Fibroblast of skin of left quadriceps (primary cell): ENCODE measurements around the gene RHBDF2.
A peak's percentile ranks its signal among the peaks of the same experiment; 100 is the strongest.
"Not testable (repeated sequence)": the region's sequence is repeated elsewhere in the genome, so short reads cannot be mapped to it uniquely, and the experiment has no call there.

ENCODE experiments used
- DNase-seq, 2 experiments: peaks; one replicate each; pipeline ENCODE4 v3.0.0-alpha.2; 2013; ENCODE audit warnings: low read depth in 2 of 2

The RHBDF2 gene

DNA sequence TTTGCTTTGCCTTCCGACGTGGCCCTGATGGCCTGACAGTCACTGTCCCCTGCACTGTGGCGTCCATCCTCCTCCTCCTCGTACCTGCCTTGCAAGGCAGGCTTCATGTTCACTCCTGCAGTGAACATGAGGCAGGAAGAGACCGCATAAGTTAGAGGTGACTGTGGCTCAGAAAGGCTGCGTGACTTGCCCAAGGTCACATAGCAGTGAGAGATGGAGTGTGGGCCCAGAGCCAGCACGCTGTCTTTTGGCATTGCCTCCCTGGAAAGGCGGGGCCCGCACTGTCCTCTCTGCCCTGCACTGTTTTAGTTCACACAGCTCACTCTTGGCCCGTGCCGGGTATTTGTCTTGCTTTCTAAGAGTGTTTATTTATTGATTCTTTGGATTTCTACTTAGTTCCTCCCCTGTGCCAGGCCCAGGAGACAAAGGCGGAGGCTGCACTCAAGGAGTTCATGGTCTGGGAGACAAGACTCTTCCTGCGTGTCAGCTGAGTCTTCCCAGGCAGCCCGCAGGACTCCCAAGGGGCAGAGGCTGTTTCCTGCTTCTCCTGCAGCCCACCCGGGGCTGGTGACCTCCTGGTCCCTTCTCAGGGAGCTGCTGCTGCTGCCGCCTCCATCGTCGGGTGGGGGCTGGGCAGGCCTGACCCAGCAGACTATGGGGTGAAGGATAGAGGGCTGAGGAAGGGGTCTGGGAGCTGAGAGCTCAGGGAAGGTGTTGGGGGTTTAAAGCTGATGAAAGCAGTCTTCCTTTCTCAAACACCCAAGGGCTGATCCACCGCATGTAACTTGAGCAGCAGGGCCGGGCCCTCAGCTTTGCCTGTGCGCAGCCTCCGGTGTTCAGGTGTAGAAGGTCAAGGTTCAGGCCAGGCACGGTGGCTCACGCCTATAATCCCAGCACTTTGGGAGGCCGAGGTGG is 23.6 kb upstream of the RHBDF2 start:
- DNase-seq = no peak

DNA sequence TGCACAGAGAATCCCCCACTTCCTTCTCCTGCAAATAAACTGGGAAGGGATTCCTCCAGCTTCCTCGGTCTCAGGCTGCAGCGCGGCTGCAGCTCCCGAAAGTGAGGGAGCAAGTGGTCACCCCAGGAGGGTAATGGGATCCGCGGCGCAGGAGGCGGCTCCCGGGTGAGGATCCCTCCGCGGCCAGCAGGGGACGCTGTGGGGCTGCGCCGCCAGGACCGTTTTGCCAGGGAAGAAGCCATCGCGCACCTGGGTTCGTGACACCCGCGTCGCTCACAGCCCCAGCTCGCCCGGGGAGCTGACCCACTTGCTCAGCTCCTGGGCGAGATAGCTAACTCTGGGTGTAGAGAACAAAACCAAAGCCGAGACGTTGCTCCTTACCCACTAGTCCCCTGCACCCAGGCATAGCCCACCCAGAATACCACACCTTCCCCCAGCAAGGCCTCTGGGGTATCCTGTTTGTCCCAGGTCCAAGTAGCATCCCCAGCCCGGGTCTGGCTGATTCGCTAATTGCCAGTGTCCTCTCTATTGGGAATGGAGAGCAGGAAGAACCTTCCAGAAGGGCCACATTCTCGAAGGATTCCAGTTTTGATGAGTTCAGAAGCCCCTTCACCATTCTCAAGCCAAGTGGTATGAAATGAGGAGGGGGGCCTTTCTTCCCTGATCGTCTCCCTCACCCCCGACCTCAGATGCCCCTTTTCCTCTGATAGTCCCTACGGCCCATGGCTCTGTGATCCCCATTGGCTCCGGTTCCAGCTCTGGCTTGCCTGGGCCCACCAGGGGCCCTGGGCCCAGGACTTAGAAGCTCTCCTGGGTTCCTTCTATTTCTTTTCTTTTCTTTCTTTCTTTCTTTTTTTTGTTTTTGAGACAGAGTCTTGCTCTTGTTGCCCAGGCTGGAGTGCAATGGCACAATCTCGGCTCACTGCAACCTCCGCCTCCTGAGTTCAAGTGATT is 22.1 kb upstream of the RHBDF2 start:
- DNase-seq = no peak

DNA sequence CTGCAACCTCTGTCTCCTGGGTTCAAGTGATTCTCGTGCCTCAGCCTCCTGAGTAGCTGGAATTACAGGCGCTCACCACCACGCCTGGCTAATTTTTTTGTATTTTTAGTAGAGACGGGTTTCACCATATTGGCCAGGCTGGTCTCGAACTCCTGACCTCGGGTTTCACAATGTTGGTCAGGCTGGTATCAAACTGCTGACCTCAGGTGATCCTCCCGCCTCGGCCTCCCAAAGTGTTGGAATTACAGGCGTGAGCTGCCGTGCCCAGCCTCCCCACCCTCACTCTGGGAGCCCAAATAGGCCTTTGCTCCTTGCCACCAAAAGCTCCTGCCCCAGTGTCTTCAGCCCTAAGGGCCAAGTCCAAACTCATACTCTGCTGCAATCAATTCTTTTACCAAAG is 20.5 kb upstream of the RHBDF2 start:
- not testable (repeated sequence) for DNase-seq

DNA sequence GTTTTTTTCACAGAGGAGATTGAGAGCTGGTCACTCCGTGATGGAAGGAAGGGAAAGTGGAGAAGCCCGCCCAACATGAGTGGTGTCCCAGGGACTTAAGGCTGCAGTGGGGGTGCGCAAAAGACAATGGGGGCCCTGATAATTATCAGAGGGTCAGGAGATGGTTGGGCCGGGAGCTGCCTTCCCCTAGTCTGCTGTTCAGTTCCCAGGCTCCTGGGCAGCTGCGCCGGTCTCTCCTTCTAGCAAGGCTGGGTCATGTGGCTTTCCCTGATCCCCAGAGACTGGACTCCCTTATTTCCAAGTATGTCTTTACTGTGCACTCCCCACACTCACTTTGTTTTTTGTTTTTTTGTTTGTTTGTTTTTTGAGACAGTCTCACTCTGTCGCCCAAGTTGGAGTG is 20.0 kb upstream of the RHBDF2 start:
- DNase-seq = no peak

DNA sequence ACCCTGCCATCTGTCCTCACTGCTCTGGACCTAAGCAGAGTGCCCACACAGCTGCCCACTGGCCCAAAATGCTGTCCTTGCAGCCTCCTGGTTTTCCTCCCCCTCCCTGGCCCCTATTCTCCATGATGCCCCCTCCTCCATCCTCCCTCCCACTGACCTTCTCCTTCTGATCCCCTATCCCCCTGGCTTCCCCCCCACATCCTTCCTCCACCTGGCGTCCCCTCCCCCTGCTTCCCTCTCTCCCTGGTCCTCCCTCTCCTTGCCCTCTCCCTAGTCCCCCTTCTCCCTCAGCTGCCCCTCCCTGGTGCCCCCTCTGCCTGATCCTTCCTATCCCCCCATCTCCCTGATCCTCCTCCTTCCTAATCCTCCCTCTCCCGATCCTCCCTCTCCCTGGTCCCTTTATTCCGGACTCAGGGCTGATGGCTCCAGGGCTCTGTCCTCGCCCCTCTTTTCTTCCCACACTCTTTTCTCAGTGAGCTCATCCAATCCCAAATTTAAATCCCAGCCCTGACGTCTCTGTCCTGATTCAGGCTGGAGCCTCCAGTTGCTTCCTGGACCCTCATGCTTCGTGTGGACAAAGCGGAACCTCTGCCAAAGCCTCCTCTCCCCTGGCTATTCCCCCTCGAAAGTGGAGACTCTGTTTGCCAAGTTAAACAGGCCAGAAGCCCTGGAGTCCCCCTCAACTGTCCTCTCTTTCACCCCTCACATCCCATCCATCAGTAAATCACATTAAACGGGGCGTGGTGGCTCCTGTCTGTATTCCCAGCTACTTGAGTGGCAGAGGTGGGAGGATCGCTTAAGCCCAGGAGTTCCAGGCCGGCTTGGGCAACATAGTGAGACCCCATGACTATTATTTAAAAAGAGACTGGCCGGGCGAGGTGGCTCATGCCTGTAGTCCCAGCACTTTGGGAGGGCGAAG is 18.1 kb upstream of the RHBDF2 start:
- no peak for DNase-seq

DNA sequence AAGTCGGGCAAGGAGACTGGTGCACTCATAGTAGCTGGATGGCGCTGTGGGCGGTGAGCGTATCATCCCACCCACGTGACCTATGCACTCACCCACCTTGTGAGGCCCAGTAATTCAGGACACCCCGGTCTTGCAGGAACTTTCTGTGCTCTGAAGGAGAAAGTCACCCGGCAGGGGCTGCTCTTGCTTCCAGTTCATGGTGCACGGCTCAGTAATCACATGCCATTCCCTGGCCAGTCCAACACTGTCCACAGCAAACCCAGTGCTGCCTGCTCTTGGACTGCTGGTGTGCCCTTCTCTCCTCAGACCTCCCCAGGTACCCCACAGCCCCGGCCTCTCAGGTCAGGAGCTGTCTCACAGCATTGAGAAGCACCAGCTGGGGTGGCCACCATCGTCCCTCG is 16.4 kb upstream of the RHBDF2 start:
- no peak for DNase-seq

DNA sequence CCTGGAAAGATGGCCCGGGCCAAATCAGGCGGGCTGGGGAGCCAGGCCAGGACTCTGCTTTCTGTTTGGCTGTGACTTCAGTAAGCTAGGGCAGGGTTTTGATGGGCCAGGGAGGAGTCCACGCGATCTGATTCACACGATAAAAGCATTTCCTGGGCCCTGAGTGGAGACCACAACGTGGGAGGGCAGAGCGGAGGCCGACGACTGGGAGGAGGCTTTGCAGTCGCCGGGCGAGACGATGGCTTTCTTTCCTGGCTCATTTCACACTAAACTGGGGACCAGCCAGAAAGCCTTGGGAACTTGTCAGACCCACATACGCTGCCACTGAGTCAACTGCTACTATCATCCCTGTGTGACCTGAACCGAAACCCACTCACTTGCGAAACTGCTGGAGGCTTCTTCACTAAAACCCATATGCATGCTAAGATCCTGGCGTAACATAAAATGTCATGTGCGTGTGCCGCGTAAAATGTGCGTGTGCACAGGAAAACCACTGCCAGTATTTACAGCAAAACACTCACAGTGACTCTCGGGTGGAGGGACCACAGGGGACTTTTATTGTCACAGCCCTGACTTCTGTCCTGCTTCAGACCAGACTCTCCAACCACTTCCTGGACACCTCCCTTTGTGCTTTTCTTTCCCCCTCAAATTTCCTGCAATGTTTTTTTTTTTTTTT is 14.2 kb upstream of the RHBDF2 start:
- peak in 1 of 2 experiments; percentile 58 for DNase-seq

DNA sequence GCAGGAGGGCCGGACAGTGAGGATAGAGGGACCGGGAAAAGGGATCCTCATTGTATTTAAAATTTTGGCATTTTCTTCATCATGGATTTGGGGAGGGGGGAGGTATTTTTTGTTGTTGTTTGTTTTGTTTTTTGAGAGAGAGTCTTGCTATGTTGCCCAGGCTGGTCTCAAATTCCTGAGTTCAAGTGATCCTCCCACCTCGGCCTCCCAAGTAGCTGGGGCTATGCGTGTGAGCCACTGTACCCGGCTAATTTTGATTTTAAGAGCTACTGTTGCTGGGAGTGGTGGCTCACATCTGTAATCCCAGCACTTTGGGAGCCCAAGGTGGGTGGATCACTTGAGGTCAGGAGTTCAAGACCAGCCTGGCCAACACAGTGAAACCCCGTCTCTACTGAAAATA is 13.1 kb upstream of the RHBDF2 start:
- not testable (repeated sequence) for DNase-seq

DNA sequence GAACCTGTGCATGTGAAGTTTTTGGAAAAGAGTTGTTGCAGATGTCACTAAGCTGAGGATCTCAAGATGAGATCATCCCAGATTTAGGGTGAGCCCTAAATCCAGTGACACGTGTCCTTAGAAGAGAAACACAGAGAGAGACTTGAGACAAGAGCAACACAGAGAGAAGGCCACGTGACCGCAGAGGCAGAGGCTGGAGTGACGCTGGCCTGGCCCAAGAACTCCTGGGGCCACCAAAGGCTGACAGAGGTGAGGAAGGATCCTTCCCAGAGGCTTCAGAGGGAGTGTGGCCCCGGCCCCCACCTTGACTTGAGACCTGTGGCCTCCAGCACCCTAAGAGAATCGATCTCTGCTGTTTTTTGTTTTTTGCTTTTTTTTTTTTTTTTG is 12.1 kb upstream of the RHBDF2 start:
- no peak for DNase-seq

DNA sequence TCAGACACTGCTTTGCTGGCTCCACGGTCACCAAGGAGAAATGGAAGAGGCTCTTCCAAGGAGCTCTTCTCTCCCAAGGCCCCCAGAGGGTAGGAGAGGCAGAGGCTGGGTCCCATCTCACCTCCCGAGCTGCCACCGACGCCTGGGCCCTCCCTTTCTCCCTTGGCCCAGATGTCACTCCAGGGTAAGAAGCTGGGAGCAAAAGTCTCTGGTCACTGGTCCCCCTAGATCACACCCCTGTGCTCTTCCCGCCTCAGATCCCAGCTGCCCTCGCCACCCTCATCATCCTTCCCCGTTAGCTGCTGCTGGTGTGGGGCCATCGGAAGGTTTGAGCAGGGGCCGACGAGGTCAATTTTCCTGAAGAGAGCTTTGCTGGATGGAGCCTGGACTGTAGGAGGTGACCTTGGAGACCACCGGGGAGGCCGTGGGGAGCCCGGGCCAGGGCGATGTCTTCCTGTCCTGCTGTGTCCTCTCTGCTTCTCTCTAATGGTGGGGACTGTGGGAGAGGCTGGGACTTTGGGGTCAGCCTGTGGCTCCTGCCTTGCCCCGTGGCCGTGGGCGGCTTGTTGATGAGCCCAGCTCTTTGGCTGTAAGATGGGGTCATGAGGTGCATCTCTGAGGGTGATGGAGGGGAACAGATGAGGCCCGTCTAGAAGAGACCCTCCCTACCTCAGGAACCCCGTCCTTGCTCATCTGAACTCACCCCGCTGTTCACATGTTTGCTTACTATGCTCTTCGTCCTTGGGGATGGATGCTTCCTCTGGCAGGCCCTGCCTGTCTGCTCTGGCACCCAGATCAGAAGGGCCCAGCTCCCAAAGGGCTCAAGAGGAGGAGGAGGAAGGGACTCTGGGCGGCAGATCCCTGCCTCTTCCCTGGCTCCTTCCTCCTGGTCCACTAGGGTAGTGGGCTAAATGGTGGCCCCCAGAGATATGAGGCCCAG is 11.4 kb upstream of the RHBDF2 start:
- no peak for DNase-seq

DNA sequence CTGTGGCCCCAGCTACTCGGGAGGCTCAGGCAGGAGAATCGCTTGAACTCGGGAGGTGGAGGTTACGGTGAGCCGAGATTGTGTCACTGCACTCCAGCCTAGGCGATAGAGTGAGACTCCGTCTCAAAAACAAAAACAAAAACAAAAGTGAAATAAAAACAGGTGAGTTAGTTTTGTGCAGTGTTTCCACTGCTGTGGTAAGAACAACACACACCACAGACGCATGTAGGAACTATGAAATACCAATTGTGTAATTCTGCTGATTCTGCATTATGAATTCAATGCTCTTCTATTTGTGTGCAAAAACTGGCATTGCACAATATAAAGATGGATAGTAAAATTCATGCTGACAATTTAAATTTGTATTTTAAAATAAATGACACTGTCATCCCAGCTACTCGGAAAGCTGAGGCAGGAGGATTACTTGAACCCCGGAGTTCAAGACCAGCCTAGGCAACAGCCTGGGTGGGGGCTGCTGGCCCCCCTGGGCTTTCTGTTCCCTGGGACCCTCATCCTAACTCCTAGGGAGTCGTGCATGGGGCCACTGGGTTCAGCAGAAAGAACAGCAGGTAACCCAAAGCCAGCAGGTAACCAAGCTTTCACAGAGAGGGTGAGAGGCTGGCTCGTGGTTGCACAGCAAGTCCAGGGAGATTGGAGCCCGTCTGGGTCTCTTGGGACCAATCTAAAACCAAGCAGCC is 10.6 kb upstream of the RHBDF2 start:
- DNase-seq = no peak

DNA sequence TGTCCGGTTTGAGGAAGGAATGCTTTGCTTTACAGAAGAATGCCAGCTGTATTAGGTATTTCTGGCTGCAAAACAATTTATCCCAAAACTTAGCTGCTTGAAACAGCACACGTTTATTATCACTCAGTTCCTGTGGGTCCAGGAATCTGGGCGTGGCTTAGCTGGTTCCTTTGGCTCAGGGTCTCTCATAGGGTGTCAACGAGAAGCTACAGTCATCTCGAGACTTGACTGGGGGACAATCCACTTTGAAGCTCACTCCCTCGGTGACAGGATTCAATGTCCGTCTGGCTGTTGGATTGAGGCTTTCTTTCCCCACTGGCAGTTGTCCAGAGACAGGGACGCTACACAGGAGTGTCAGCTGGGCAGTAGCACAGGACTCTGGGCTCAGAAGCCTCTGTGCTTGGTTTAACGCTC is 9.6 kb upstream of the RHBDF2 start:
- DNase-seq = no peak

DNA sequence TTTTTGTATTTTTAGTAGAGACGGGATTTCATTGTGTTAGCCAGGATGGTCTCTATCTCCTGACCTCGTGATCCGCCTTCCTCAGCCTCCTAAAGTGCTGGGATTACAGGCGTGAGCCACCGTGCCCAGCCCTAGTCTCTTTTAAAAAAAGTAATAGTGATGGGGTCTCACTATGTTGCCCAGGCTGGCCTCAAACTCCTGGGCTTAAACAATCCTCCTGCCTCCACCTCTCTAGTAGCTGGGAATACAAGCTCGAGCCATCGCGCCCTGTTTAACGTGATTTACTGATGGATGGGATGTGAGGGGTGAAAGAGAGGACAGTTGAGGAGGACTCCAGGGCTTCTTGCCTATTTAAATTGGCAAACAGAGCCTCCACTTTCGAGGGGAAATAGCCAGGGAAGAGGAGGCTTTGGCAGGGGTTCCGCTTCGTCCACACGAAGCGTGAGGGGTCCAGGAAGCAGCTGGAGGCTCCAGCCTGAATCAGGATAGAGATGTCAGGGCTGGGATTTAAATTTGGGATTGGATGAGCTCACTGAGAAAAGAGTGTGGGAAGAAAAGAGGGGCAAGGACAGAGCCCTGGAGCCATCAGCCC is 7.3 kb upstream of the RHBDF2 start:
- not testable (repeated sequence) for DNase-seq

DNA sequence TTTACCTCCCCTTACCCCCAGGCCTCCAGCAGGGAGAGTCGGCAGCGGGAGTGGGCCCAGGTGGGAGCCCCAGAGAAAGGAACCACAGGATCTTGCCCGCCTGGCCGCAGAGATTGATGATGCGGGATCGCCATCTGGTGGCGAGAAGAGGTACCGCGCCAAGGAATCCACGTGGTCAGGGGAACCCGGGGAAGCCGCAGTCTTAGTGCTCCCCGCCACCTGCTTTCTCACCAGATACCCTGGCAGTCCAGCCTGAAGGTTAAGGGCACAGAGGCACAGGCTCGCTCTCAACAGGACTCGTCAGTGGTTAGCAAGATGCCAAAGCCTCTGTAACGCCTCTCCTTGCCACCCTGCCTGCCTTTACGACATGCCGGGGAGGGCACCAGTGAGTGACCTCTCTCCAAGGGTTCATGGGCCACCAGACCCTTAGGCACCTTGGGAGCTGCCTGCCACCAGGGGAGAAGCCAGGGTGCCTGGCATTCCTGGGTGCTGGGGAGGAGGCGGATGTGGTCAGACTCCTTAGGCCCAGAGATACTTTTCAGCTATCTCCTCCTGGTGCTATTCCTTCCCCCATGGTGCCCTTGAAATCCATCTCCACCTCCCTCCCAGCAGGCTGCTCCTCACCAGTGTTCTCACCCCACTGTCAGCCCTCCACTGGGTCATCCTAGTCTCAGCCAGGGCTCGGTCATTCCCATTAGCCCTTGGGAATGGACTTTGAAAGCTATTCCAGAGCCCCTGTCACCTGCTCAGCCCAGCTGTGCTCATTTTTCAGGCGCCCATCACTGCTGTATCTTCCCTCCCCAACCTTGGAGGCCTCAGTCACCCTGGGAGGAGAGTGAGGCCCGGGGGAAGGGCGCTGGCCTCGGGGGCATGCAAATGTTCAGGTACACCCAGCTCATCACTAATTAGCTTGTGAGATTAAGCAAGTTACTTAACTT is 5.5 kb upstream of the RHBDF2 start:
- DNase-seq = no peak

DNA sequence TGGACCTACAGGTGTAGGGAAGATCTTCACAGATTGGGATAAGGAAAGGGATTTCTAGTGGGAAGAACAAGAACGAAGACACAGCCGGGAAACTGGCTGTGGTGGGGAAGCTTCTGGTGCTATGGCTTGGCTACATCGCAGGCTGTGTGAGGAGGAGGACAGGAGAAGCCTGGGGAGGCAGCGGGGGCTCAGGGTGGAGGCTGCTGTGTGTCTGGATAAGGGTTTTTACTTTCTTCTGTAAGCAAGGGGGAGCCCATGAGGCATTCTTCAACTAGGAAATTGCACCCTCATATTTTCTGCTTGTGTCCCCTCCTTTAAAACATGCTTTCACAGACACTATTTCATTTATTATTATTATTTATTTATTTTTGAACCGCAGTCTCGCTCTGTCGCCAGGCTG is 2.9 kb upstream of the RHBDF2 start:
- DNase-seq = no peak

DNA sequence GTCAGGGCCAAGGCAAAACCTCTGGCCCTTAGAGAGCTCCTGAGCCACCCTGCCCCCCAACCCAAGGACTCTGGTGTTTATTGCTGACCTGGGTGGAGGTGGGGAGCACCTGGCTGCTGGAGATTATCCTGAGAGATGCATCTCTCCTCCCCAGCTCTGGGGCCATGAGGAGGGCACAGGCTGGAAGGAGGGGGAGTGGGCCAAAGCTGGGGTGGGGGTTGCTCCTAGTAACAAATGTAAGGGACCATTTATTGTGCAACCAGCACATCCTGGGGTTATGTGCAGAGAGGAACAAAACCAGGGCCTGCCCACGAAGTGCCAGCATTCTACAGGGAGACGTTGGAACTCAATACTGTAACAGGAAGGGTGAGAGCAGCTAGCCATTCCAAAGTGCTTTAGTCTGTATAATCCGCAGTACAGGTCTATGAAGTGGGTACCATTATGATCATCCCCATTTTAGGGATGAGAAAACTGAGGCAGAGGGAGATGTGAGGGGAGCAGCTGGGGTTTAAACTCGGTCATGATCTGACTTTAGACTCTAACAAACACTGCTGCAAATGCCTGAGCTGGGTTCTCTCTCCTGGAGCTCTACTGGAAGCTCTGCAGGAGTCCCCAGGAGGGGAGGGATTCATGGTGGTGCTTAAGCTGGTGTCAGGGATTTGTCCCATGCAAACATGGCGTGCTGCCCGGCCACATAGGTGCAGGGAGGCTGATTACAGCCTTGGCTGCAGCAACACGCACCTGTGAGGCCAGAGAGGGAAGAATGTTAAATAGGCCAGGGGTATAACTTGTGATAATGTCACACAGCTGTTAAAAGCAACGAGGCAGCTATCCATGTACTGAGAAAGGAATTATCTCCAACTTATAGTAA is 1.4 kb upstream of the RHBDF2 start:
- no peak for DNase-seq

DNA sequence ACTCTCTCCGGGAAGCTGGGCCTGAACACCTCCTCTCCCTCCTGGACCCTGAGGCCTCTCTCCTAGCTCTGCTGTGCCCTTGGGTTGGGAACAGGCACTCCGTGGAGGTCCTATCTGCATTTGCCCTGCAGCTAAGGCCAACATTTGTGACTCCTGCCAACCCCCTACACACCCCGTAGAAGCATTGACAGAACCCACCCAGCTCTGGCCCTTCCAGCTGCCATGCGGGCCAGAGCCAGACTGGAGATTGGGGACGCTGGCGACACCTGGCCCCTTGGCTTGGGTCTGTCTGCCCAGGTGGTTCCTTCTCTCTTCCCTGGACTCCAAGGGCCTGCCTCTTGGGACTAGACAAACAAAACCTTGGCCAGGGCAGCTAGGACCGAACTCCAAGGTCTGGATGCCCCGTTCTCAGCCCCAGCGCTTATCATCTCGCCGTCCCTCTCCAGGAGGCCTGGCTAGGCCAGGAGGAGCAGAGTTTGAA is 644 bp upstream of the RHBDF2 start:
- DNase-seq = no peak
